GM19193 (cell line): Measurements from ENCODE around the gene BMERB1.

ENCODE experiments used
- POLR2A ChIP-seq: IDR thresholded peaks from 4 replicates; pipeline ENCODE4 v1.6.1; 2011; ENCODE audit not compliant: insufficient read depth, insufficient read length; ENCODE audit errors: extremely low read depth

The BMERB1 gene

DNA sequence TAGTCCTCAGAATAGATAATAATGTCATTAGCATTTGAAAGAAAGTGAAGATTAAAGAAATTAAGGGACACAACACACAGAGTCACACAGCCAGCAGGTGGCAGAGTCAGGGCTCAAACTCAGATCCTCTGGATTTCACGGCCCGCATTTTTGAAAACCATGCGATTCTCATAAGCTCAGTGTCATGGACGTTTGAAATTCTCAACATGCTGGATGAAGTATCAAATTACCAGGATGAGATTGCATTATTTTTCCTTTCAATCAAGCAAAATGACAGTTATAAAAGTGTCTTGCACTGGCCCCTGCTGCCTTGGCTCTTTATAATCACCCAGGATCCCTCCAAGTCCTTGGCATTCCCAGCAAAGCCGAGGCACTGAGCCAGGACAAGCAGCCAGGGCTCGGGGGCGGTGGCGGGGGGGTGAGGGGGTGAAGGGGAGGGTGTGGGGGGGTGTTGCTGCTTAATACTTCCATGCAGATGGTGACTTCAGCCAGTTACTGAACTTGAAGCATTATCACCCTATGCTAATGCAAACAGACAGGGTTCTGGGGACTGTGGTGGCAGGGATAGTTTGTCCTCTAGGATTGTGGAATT lies 6.6 kb upstream of the BMERB1 start:
- no peak for TF ChIP-seq POLR2A

DNA sequence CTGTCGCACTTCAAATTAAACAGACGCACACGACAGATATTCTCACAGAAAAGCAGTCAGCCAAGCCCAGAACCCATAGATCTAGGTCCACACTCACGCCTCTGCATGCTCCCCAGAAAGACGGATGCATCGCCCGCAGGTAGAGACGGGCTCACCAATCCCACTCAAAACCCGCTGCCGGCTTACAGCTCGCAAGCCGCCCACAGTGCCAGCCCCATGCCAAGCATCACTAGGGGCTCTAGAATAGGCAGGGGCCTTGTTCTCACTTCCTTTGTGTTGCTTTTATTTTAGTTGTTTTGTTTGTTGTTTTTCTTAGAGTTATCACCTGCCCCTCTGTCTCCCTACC lies 336 bp upstream of the BMERB1 start:
- no peak for TF ChIP-seq POLR2A

DNA sequence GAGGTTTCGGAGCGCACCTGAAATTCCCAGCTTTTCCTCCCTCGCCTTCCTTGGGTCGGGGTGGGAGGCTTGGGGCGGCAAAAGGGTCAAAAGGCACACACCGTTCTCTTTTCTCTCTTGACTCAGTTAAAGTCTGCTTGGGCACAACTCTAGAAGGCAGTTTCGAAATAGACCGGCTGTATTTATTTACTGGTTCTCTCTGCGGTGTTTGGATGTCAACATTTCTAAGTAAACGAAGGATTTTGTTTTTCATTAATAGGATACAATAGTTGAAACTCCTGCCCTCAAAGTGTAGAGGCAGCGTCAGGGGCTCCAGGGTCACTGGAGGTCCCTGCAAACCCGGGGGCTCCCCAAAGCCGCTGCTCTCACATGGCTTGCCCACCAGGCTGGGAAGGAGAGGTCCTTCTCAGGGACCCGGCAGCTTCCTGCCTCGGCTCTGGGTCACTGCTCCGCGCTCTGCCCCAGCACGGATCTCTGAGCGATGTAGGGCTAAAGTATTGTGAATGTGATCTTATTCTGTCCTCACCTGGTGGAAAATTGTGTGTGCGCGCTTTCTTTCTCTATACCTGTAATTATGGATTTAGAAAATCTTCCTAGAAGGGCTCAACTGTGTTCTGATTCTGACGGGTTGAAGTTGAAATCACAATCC lies 952 bp downstream of the BMERB1 start:
- no peak for TF ChIP-seq POLR2A

DNA sequence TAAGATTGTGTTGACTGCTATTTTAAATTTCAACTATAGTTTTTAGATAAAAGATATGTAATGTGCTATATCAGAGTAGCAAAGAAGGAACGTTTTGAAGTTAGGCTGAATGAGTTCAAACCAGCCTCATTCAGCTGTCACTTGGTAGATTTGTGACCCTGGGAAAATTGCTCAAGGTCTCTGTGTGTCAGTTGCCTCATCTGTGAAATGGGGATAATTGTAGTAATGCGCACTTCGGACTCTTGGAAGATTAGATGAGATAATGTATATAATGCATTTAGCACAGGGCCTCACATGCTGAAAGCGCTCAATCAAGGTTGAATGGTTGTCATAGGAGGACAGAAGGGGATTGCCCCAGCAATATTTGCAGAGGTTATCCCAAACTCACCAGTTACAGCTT lies 4.7 kb downstream of the BMERB1 start:
- TF ChIP-seq POLR2A, result no peak

DNA sequence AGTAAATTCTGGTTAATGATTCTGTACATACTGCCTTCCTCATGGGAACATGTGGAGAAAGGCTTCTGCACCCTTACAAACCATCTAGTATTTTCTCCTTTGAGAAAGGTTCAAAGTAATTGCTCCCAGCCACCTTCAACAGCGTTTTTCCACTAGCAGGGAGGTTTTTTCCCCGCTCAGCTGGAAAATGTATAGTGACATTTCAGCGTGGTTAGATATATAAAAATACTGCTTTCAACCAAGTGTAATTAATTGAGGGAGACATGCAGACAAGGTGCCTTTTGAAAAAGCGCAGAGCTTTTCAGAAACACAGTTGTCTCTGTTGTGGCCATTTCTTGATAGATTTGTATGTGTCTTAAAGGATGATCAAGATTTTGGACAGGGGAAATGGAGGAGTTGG lies 5.1 kb downstream of the BMERB1 start:
- no peak for TF ChIP-seq POLR2A

DNA sequence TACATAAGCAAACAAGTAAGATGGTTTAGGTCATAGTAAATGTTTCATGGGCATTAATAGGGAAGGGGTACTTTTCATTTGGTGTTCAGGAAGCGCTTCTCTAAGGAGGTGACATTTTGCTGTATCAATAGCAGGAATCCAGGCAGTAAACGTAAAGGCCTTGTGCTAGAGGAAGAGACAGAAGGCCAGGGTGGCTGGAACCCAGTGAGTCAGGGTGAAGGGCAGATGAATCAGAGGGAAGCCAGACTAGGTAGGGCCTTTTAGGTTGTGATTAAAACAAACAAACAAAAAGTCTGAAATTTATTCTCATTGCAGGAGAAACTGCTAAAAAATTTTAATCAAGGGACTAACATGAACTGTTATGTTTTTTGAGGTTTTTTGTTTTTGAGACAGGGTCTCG lies 6.5 kb downstream of the BMERB1 start:
- no peak for TF ChIP-seq POLR2A

DNA sequence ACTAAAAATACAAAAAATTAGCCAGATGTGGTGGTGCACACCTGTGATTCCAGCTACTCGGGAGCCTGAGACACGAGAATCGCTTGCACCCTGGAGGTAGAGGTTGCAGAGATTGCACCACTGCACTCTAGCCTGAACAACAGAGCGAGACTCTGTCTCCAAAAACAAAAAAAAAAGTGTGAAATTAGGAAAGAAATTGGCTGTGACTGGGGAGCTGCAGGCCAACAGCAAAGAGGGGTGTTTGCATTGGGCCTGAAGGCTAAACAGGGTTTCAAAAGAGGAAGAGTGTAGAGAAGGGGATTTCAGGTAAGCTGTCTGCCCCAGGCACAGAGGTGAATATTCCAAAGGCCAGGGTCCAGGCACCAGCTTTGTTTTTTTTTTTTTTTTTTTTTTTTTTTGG lies 9.4 kb downstream of the BMERB1 start:
- TF ChIP-seq POLR2A, result no peak

DNA sequence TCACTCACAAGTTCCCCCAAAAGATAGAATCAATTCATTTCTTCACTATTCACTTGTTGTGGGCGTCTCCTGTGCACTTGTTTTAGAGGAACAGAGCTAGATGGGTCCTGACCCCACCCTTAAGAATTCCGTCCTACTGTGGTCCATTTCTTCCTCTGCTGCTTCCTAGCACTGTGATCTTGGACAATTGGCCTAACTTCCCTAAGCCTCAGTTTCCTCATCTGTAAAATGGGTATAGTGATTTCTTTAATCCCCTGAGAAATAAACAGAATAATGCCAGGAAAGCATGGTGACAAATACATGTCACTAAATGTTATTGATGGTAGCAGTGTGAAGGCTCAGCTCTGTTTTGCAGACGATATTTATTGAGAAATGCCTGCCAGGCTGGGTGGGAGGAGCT lies 9.9 kb downstream of the BMERB1 start:
- TF ChIP-seq POLR2A, result no peak

DNA sequence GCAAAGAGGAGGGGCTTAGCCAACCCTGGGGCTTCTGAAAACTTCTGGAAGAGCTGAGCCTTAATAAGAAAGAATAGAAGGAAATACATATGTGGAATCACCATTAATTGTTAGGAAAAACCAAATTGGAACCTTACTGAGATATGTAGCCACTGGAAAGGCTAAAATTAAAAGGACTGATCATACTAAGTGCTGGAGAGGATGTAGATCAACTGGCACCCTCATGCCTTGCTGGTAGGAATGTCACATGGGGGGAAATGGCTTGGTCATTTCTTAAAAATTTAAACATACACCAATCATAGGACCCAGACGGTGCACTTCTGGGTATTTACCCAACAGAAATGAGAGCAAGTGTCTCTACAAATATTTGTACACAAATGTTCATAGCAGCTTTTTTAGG lies 11.1 kb downstream of the BMERB1 start:
- no peak for TF ChIP-seq POLR2A

DNA sequence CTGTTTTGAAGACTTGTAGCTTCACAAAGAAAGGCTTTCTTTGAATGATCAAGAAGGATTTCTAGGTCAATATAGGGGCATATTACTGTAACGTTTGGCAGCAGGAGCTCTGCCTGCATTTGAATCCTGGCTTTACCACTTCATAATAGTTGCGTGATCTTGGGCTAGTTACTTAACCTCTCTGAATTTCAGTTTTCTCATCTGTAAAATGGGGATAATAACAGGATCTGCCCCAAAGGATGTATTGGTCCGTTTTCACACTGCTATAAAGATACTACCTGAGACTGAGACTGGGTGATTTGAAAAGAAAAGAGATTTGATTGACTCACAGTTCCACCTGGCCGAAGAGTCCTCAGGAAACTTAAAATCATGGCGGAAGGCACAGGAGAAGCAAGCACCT lies 12.5 kb downstream of the BMERB1 start:
- TF ChIP-seq POLR2A, result no peak

DNA sequence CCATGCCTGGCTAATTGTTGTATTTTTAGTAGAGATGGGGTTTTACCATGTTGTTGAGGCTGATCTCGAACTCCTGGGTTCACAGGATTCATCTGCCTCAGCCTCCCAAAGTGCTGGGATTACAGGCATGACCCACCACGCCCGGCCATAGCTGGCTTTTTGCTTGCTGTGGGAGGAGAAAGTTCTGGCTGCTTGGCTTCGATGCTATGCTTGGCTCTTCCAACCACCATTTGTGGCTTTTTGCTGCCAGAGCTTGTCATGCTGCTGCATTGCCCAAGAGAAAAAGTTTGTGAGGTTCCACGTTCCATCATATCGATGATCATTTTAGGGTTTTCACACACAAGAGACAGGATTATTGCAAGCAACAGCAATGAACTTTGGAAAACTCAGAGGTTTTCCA lies 16.2 kb downstream of the BMERB1 start:
- TF ChIP-seq POLR2A, result no peak

DNA sequence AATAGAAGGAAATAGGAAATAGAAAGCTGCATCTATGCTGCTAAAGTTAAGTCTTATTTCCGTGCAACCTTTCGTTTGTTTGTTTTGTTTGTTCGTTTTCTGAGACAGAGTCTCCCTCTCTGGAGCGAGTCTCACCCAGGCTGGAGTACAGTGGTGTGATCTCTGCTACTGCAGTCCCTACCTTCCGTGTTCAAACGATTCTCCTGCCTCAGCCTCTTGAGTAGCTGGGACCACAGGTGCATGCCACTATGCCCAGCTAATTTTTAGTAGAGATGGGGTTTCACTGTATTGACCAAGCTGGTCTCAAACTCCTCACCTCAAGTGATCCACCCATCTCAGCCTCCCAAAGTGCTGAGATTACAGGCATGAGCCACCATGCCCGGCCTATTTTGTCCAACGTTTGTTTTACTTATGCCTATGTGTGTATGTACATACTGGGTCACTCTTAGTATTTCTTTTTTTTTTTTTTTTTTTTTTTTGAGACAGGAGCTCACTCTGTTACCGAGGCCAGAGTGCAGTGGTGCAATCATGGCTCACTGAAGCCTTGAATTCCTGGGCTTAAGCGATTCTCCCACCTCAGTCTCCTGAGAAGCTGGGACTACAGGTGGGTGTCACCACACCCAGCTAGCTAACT lies 16.8 kb downstream of the BMERB1 start:
- no peak for TF ChIP-seq POLR2A

DNA sequence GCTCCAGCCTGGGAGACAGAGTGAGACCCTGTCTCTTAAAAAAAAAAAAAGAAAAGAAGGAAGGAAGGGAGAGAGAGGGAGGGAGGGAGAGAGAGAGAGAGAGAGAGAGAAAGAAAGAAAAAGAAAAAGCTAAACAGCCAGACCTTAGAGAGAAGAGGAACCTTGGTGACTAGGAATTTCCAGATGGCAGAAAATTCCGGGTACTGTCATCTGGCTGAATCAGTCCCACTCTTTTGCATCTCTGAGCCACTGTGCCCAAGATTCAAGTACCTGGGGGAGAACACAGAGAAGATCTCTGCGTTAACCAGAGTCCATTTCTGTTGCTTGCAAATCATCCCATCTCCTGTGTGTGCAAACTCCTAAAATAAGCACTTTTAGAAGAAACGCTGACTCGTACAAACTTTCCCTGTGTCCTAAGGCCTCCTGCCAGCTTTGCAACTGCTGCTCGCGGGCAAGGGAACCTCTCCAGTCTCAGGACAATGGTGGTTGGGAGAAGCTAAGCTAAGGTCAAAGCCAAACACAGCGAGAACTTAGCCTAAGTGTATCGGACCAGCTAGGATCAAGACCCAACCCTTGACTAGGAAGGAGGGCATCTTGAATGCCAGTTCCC lies 18.0 kb downstream of the BMERB1 start:
- no peak for TF ChIP-seq POLR2A

DNA sequence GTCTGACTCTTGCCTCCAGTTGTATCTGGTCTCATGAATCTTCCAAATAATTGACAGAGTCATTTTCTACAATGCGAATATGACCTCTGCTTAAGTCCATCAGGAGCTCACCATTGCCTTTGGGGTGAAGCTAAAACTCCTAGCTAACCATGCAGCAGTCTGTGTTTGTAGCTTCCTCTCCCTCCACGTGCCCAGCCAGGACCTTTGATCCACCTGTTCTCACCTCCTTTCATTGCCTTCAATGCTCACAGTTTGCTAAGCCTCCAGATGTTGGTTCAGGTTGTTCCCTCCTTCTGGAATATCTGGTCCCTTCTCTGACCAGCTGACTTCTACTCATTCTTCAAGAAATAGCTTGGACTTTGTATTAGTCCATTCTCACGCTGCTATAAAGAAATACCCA lies 23.0 kb downstream of the BMERB1 start:
- TF ChIP-seq POLR2A, result no peak

DNA sequence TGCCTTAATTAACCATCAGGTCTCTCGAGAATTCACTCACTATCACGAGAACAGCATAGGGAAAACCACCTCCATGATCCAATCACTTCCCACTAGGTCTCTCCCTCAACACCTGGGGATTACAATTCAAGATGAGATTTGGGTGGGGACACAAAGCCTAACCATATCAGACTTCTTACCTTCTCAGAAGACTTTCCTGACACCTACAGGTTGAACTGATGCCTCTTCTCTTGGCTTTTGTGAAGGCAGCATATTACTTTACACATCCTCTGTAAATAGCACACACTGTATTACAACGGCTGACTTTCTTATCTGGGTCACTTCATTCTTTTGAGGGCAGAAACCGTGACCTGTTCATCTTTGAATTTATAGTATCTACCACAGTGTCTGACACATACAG lies 23.6 kb downstream of the BMERB1 start:
- no peak for TF ChIP-seq POLR2A

DNA sequence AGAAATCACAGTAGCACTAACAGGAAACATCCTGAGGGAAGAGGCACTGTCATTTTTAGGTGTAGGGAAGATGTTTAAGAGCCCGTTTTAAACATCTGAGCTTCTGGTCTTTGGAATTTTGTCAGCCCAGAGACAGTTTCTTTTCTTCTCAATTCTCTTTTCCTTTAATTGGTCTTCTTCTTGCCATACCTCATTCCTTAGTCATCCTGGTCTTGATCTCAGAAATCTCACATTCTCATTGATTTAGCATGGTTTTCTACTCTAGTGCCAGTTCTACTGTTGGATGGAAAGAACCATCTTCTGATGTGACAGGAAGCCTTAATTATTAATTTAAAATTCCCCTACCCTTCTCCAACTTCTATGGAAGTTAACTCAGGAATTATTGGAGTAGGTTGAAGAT lies 25.4 kb downstream of the BMERB1 start:
- no peak for TF ChIP-seq POLR2A

DNA sequence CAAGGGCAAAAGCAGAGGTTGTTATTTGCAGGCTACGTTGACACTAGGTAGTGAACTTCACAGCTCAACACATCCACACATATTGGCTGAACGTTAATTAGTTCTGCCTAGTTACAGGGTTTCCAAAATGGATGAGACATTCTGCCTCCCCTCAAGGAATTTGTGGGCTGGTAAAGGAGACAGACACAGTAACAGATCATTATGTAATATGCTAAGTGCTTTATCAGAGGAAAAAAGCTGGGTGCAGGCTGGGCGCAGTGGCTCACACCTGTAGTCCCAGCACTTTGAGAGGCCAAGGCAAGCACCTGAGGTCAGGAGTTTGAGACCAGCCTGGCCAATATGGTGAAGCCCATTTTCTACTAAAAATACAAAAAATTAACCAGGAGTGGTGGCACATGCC lies 26.2 kb downstream of the BMERB1 start:
- no peak for TF ChIP-seq POLR2A

DNA sequence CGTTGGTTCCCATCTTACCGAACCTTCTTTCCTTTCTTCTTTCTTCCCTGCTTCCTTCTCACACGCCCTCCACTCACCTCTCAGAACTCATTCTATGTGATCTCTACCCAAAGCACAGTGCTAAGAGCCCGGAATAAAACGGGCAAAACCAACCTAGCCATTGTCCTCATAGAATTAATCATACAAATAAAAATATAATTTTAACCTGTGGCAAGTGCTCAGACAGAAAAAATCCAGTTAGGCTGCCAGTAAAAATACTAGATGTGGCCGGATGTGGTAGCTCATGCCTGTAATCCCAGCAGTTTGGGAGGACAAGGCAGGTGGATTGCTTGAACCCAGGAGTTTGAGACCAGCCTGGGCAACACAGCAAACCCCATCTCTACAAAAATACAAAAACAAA lies 27.0 kb downstream of the BMERB1 start:
- TF ChIP-seq POLR2A, result no peak
